Activated T-helper 17 cell treated with anti-CD3 and anti-CD28 coated beads, Interleukin-2, amount 50 U/mL, for 72 hours (primary cell): ENCODE results near the gene UPF3A. TPM values are rescaled to one million over a fixed set of nuclear protein-coding genes. Genes with fewer than 3 reads are reported as not detected.
"Not testable (repeated sequence)": the region's sequence is repeated elsewhere in the genome, so short reads cannot be mapped to it uniquely, and the experiment has no call there.

Experiments used
- ATAC-seq: fragments of 150-1000 bp; cut with Tn5 transposase; replicated peaks from 2 replicates; pipeline ENCODE4 v1.10.0; 2021; ENCODE audit warnings: mild to moderate bottlenecking, moderate library complexity
- H3K27ac Mint-ChIP-seq: one replicate; pipeline ENCODE4 v1.8.0; 2022; ENCODE audit warnings: mixed read lengths
- H3K27me3 Mint-ChIP-seq: one replicate; pipeline ENCODE4 v1.8.0; 2022; ENCODE audit warnings: mixed read lengths
- H3K36me3 Mint-ChIP-seq: one replicate; pipeline ENCODE4 v1.8.0; 2022; ENCODE audit warnings: low read depth, mild to moderate bottlenecking, mixed read lengths
- H3K4me1 Mint-ChIP-seq: one replicate; pipeline ENCODE4 v1.8.0; 2022; ENCODE audit warnings: mixed read lengths
- H3K4me3 Mint-ChIP-seq: one replicate; pipeline ENCODE4 v1.8.0; 2022; ENCODE audit warnings: mild to moderate bottlenecking, mixed read lengths
- H3K9me3 Mint-ChIP-seq: one replicate; pipeline ENCODE4 v1.8.0; 2022; ENCODE audit warnings: mixed read lengths
- total RNA-seq, 2 donors: library from RNA; stranded (reverse); gene quantifications; one replicate each; pipeline ENCODE4 v1.2.3, GENCODE V29; 2022

Gene UPF3A, protein sequence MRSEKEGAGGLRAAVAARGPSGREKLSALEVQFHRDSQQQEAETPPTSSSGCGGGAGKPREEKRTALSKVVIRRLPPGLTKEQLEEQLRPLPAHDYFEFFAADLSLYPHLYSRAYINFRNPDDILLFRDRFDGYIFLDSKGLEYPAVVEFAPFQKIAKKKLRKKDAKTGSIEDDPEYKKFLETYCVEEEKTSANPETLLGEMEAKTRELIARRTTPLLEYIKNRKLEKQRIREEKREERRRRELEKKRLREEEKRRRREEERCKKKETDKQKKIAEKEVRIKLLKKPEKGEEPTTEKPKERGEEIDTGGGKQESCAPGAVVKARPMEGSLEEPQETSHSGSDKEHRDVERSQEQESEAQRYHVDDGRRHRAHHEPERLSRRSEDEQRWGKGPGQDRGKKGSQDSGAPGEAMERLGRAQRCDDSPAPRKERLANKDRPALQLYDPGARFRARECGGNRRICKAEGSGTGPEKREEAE
- total RNA-seq: 10 to 100 TPM; 45.7 to 60.4 TPM

DNA sequence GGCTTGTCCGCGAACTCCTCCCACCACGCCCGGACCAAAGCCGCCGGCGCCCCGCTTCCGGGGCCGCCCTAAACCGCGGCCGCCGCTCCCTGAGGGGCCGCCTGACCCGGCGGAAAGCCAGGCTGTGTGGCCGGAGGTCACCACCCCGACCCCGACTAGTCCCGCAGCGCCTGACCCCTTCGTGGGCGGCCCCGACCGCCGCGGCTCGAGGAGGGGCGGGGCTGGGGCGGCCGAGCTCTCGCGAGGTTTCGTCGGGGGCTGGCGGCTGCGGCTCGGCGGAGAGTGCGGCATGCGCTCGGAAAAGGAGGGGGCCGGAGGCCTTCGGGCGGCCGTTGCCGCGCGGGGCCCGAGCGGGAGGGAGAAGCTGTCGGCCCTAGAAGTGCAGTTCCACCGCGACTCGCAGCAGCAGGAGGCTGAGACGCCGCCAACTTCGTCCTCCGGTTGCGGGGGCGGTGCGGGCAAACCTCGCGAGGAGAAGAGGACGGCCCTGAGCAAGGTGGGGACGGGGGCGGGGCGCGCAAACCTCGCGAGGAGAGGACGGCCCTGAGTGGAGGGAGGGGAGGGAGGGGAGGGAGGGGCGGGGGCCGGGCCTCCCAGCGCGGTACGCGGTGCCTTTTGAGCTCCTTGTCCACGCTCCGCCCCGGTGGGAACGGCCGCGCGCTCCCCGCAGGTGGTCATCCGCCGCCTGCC is at the start of gene UPF3A:
TSS of gene UPF3A (plus strand) at position 251 of the 690 bp plus-strand sequence. CDS start at position 290, 39 bp downstream.
- ATAC-seq: peak; percentile 84
- Mint-ChIP-seq H3K4me1 (peaks cover 43% of the 10 kb centered on the region), H3K9me3 (no peaks in the 10 kb centered on the region), H3K27ac (peak within 1 kb of the TSS; percentile 97), H3K36me3 (peaks cover 75% of the 10 kb centered on the region), H3K4me3 (peak within 1 kb of the TSS; percentile 92), H3K27me3 (no peaks in the 10 kb centered on the region)

DNA sequence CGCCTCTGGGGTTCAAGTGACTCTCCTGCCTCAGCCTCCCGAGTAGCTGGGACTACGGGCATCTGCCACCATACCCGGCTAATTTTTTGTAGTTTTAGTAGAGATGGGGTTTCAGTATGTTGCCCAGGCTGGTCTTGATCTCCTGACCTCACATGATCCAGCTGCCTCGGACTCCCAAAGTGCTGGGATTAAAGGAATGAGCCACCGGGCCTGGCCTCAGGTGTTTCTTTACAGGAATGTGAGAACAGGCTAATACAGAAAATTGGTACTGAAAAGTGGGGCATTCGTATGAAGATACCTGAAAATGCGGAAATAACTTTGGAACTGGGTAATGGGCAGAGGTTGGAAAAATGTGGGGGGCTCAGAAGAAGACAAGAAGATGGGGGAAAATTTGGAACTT is 49.5 kb upstream of the UPF3A start:
- no peak for ATAC-seq
- no peak overlapping the region for H3K27ac Mint-ChIP-seq
- peaks cover 17% of the 10 kb centered on the region for H3K36me3 Mint-ChIP-seq
- H3K4me3 Mint-ChIP-seq: no peak overlapping the region
- H3K27me3 Mint-ChIP-seq: no peaks in the 10 kb centered on the region
- no peaks in the 10 kb centered on the region for H3K9me3 Mint-ChIP-seq
- H3K4me1 Mint-ChIP-seq: peaks cover 10% of the 10 kb centered on the region

DNA sequence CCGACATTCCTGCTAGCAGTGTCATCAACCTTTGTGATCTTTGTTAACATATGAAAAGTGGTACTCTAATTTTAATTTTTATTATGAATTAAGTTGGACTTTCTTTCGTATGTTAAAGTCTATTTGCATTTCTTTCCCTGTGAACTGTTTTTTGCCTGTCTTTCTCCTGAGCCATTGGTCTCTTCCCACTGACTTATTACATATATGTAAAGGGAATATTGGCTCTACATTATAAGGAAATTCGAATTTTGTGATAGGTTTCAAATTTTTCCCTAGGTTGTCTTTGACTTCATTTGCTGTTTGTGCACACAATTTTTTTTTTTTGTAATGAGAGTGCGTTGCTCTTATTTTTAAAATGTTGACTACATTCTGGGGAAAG is 47.1 kb upstream of the UPF3A start:
- Mint-ChIP-seq H3K9me3 (no peaks in the 10 kb centered on the region), H3K27me3 (no peaks in the 10 kb centered on the region), H3K4me3 (peak overlapping the region; percentile 98), H3K4me1 (peaks cover 11% of the 10 kb centered on the region), H3K27ac (peak overlapping the region; percentile 92), H3K36me3 (peaks cover 38% of the 10 kb centered on the region)
- ATAC-seq: no peak

DNA sequence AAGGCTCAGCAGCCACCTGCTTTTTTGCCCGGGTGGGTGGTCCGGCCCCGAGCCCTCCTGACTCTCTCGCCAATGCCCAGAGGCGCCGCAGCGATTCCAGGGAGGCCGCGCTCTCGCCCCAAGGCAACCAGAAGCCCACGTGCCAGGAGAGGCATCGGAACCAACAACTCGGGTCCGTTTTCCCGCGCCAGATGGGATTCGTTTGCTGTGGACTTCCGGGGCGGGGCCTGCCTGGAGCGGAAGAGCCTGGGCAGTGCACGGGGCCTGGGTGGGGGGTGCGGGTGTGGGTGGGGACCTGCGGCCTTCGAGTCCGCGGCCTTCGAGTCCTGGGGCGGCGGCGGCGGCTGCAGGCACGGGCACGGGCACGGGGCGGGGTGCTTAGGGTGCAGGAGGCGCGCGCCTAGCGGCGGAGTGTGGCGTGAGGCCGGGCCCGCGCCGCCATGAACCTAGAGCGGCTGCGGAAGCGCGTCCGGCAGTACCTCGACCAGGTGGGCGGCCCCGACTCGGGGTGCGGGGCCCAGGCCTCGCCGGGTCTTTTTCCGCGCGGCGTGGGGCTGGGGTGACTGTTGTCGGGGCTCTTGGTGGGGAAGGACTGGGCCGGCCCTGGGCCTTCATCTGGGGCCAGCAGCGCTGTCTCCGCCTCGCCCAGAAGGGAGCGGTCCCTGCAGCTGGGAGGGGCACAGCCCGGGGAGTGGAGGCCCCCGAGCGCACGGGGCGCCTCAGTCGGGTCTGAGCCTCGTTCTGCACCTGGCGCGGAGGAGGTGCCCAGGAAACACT is 46.6 kb upstream of the UPF3A start, which contains the start of gene CDC16:
TSS of gene CDC16 (plus strand) at position 253 of the 777 bp plus-strand sequence. CDS start at position 441, 188 bp downstream.
- Mint-ChIP-seq H3K9me3 (no peaks in the 10 kb centered on the region), H3K4me1 (peaks cover 11% of the 10 kb centered on the region), H3K27ac (peak within 1 kb of the TSS; percentile 92), H3K27me3 (no peaks in the 10 kb centered on the region), H3K36me3 (peaks cover 44% of the 10 kb centered on the region), H3K4me3 (peak within 1 kb of the TSS; percentile 98)
- peak; percentile 95 for ATAC-seq

DNA sequence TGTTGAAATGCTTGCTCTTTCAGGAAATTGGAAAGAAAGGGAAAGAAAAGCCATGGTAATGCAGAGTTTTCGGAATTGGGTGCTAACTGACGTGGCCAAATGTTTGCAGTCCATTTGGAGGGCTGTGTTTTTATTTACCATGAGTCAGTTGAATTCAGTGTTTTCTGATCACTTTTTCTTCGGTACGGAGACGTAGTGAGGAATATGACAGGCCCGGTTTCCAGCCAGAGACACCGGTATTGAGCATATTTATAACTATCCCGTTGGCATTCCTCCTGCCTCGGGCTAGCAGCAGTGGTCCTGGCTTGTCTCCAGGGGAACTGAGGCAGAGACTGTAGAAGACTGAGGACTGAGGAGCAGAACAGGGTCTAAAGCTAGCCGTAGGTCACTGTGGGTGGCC is 45.7 kb upstream of the UPF3A start:
- H3K9me3 Mint-ChIP-seq: no peaks in the 10 kb centered on the region
- H3K4me3 Mint-ChIP-seq: peak overlapping the region; percentile 98
- ATAC-seq: no peak
- H3K27ac Mint-ChIP-seq: peak overlapping the region; percentile 87
- peaks cover 5% of the 10 kb centered on the region for H3K4me1 Mint-ChIP-seq
- peaks cover 53% of the 10 kb centered on the region for H3K36me3 Mint-ChIP-seq
- no peaks in the 10 kb centered on the region for H3K27me3 Mint-ChIP-seq

DNA sequence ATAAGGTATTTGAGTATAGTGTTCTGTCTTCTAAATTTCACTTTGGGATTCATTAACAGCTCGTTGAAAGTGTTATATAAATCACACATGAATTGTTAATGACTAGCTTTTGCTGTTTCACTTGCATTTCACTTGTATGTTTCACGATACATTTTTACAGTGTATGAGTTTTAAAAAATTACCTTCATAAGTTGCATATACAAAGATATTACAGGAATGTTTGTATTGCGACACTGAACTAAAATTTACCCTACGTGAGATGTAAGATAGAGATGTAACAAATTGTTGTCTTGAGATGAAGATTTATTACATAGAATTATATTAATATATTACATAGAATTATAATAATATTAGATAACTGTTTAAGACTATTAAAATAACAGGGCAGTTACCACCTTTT is 45.2 kb upstream of the UPF3A start:
- peaks cover 7% of the 10 kb centered on the region for H3K4me1 Mint-ChIP-seq

DNA sequence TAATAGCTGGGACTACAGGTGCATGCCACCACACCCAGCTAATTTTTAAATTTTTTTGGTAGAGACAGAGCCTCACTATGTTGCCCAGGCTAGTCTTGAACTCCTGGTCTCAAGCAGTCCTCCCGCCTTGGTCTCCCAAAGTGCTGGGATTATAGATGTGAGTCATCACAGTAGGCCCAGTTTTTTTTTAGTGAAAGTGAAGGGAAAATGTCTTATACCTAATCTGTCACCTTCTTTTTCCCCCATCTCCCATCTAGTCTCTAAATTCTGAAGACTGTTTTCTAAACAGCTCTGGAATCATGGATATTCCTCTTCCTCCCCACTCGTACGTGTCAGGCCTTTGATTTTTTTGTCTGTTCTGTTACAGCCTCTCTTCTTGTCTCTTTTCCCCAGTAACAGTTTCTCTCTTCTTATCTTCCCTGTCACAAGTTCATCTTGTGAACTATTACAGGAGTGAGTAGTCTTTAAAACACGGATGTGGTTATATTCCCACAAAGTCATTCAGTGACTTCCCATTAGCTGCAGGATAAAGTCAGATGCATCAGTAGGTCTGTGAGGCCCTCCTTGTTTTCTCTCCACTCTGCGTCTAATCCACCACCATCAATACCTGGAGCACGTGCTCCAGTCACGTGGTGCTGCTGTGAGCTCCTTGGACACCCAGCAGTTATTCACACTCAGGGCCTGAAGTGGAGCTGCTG is 43.8 kb upstream of the UPF3A start:
- no peaks in the 10 kb centered on the region for H3K9me3 Mint-ChIP-seq
- H3K4me1 Mint-ChIP-seq: peaks cover 9% of the 10 kb centered on the region
- H3K4me3 Mint-ChIP-seq: peak overlapping the region; percentile 26
- H3K27me3 Mint-ChIP-seq: no peaks in the 10 kb centered on the region
- H3K27ac Mint-ChIP-seq: peak overlapping the region; percentile 44
- peaks cover 71% of the 10 kb centered on the region for H3K36me3 Mint-ChIP-seq
- ATAC-seq: no peak

More for the DNA sequence above, 45.2 kb upstream of the UPF3A start:
- peak overlapping the region; percentile 87 for H3K27ac Mint-ChIP-seq
- no peak for ATAC-seq
- H3K36me3 Mint-ChIP-seq: peaks cover 58% of the 10 kb centered on the region
- no peaks in the 10 kb centered on the region for H3K27me3 Mint-ChIP-seq
- peak overlapping the region; percentile 98 for H3K4me3 Mint-ChIP-seq
- no peaks in the 10 kb centered on the region for H3K9me3 Mint-ChIP-seq

DNA sequence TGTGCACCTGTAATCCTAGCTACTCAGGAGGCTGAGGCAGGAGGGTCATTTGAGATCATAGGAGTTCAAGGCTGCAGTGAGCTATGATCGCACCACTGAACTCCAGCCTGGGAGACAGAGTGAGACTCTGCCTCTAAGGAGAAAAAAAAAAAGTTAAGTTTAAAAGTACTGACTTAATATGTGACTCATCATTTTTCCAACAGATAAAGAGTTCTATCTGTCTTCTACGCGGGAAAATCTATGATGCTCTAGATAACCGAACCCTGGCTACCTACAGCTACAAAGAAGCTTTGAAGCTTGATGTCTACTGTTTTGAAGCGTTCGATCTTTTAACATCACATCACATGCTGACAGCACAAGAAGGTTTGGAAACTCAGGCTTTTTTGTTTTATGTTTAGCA is 39.5 kb upstream of the UPF3A start:
- ATAC-seq: no peak
- Mint-ChIP-seq H3K4me3 (no peak overlapping the region), H3K27ac (no peak overlapping the region), H3K9me3 (no peaks in the 10 kb centered on the region), H3K36me3 (peaks cover 97% of the 10 kb centered on the region), H3K27me3 (no peaks in the 10 kb centered on the region), H3K4me1 (peaks cover 9% of the 10 kb centered on the region)

DNA sequence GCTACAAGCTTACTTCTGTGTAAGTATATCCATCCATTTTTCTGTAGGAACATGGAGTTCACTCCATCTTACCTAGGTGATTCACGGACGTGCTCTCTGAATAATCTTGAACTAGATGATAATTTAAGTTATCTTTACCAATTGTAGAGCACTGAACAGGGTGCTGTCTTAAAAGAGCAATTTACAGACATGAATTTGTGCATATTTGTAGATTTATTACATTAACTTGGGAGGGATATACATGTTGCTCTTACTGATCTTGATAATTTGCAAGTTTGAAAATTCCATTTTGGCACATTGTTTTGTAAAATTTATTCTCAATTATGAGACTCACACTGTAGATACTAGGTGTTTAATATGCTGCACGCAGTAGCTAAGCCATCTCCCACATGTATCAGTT is 37.4 kb upstream of the UPF3A start:
- Mint-ChIP-seq H3K36me3 (peaks cover 100% of the 10 kb centered on the region), H3K27ac (no peak overlapping the region), H3K27me3 (no peaks in the 10 kb centered on the region), H3K9me3 (no peaks in the 10 kb centered on the region), H3K4me3 (no peak overlapping the region), H3K4me1 (peaks cover 3% of the 10 kb centered on the region)
- ATAC-seq: no peak

DNA sequence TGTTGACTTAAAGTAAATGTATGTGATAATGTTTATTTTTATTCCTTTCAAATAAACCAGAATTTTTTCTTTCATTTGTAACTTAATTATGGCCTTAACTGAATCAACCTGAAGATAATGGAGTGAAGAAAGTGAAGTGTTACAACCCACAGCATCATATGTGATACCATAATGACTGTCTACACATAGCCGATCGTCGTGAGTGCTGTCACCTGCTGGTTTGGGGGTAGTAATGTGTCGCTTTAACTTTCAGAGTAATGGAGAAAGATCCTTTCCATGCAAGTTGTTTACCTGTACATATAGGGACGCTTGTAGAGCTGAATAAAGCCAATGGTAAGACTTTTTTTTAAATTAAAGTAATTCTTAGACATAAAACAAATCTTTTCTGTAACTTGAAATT is 36.8 kb upstream of the UPF3A start:
- Mint-ChIP-seq H3K36me3 (peaks cover 99% of the 10 kb centered on the region), H3K9me3 (no peaks in the 10 kb centered on the region), H3K4me3 (no peak overlapping the region), H3K27ac (no peak overlapping the region), H3K27me3 (no peaks in the 10 kb centered on the region), H3K4me1 (peaks cover 3% of the 10 kb centered on the region)
- no peak for ATAC-seq

DNA sequence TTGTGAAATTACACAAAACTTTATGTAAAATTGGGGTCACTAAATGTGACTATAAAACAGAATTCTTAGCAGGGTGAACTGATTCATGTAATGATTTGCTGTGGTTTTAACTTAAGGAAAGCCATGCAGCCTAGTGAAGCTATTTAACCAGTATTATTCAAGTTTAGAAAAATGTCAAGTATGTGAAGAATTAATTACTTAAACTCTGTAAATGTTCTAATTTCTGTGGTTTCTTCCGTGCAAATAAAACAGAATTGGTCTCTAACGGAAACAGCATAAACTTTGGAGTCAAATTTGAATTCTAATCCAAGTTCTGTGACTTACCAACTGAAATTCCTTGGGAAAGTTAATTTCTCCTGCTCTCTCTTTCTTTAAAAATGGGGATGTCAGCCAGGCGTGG is 33.4 kb upstream of the UPF3A start:
- ATAC-seq: no peak
- H3K27me3 Mint-ChIP-seq: no peaks in the 10 kb centered on the region
- no peak overlapping the region for H3K27ac Mint-ChIP-seq
- no peaks in the 10 kb centered on the region for H3K4me1 Mint-ChIP-seq
- no peak overlapping the region for H3K4me3 Mint-ChIP-seq
- peaks cover 99% of the 10 kb centered on the region for H3K36me3 Mint-ChIP-seq
- H3K9me3 Mint-ChIP-seq: no peaks in the 10 kb centered on the region

DNA sequence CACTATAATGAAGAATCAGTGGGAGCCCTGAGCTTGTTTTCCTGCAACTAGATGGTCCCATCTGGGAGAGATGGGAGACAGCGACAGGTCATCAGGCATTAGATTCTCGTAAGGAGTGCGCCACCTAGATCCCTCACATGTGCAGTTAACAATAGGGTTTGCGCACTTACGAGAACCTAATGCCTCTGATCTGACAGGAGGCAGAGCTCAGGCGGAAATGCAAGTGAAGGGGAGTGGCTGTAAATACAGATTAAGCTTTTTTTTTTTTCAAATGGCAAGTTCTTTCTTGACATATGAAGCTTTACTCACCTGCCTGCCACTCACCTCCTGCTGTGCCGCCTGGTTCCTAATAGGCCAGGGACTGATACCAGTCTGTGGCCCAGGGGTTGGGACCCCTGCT is 32.3 kb upstream of the UPF3A start:
- Mint-ChIP-seq H3K27me3 (no peaks in the 10 kb centered on the region), H3K9me3 (no peaks in the 10 kb centered on the region), H3K27ac (no peak overlapping the region), H3K4me1 (no peaks in the 10 kb centered on the region), H3K36me3 (peaks cover 99% of the 10 kb centered on the region), H3K4me3 (no peak overlapping the region)
- no peak for ATAC-seq

DNA sequence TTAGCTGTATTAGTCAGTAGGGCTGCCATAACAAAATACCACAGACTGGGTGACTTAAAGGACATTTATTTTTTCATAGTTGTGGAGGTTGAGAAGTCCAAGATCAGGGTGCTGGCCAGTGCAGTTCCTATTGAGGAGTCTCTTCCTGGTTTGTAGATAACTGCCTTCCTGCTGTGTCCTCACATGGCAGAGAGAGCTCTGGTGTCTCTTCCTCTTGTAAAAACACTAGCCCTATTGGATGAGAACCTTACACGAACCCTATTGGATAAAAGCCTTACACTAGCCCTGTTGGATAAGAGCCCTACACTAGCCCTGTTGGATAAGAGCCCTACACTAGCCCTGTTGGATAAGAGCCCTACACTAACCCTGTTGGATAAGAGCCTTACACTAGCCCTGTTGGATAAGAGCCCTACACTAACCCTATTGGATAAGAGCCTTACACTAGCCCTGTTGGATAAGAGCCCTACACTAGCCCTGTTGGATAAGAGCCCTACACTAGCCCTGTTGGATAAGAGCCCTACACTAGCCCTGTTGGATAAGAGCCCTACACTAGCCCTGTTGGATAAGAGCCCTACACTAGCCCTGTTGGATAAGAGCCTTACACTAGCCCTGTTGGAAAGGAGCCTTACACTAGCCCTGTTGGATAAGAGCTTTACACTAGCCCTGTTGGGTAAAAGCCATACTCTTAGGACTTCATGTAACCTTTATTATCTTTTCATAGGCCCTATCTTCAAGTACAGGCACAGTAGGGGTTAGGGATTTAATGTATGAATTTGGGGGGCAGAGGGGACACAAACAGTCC is 29.6 kb upstream of the UPF3A start:
- H3K27ac Mint-ChIP-seq: peak overlapping the region; percentile 67
- H3K36me3 Mint-ChIP-seq: peaks cover 99% of the 10 kb centered on the region
- not testable (repeated sequence) for H3K4me1 Mint-ChIP-seq, H3K4me3 Mint-ChIP-seq, H3K9me3 Mint-ChIP-seq, H3K27me3 Mint-ChIP-seq, ATAC-seq
